HEK293 (cell line): ENCODE measurements around the gene PRKCQ.
"Not testable (repeated sequence)": the region's sequence is repeated elsewhere in the genome, so short reads cannot be mapped to it uniquely, and the experiment has no call there.

ENCODE experiments used
- CTCF ChIA-PET: fragments of 350-600 bp; formaldehyde crosslinking; extraction: SDS; loops from one replicate; lab custom pipeline; 2021; ENCODE audit warnings: antibody characterized with exemption; lab: Yijun Ruan, JAX
- POLR2A ChIA-PET: fragments of 300-600 bp; formaldehyde crosslinking; extraction: SDS; loops from one replicate; lab custom pipeline; 2020; ENCODE audit warnings: antibody characterized with exemption, inconsistent platforms; lab: Yijun Ruan, JAX
- H3K27ac ChIP-seq: fragments of 200-500 bp; sonication (Bioruptor generic); 2 replicates; pipeline ENCODE4 v1.5.1; 2014; ENCODE audit warnings: low read depth, low read length, control low read depth, inconsistent platforms; ENCODE audit errors: extremely low read depth
- H3K36me3 ChIP-seq, 2 experiments: fragments of 200-500 bp in 1 of 2; sonication (Bioruptor generic) in 1 of 2; 1 replicate in 1 of 2; 2 replicates in 1 of 2; pipeline ENCODE4 v1.5.1; 2014 to 2017; ENCODE audit warnings: inconsistent platforms in 2 of 2, low read length in 2 of 2; ENCODE audit not compliant: control insufficient read depth in 2 of 2, insufficient read depth in 1 of 2
- H3K4me1 ChIP-seq: fragments of 200-500 bp; sonication (Bioruptor generic); 2 replicates; pipeline ENCODE4 v1.5.1; 2014; ENCODE audit warnings: mild to moderate bottlenecking, low read length, inconsistent platforms; ENCODE audit not compliant: control insufficient read depth, insufficient read depth
- H3K4me3 ChIP-seq: 2 replicates; pipeline ENCODE4 v1.5.1; 2011; ENCODE audit warnings: low read depth, mild to moderate bottlenecking, control low read depth, low read length, moderate library complexity
- H3K9me3 ChIP-seq: fragments of 200-500 bp; sonication (Bioruptor generic); 2 replicates; pipeline ENCODE4 v1.5.1; 2014; ENCODE audit warnings: low read depth, low read length, inconsistent platforms; ENCODE audit not compliant: control insufficient read depth, insufficient read depth
- KLF17 ChIP-seq: fragments of 450-650 bp; formaldehyde crosslinking; IDR thresholded peaks from 2 replicates; pipeline ENCODE4 v1.5.1; 2016; ENCODE audit warnings: missing biosample characterization, missing genetic modification characterization
- PATZ1 ChIP-seq: fragments of 450-650 bp; formaldehyde crosslinking; IDR thresholded peaks from 2 replicates; pipeline ENCODE4 v1.5.1; 2016; ENCODE audit warnings: missing biosample characterization, missing genetic modification characterization
- SCRT1 ChIP-seq: fragments of 450-650 bp; formaldehyde crosslinking; IDR thresholded peaks from 2 replicates; pipeline ENCODE4 v1.5.1; 2016; ENCODE audit warnings: missing biosample characterization, missing genetic modification characterization, borderline replicate concordance
- SETDB1 ChIP-seq: IDR thresholded peaks from one replicate; pipeline ENCODE4 v1.6.1; 2017; ENCODE audit warnings: mild to moderate bottlenecking, low read length, moderate library complexity, mixed read lengths; ENCODE audit not compliant: insufficient read length
- TRIM28 ChIP-seq: IDR thresholded peaks from 2 replicates; pipeline ENCODE4 v1.6.1; 2011; ENCODE audit warnings: low read length, control low read depth, borderline replicate concordance
- ZBTB1 ChIP-seq: fragments of 450-650 bp; formaldehyde crosslinking; IDR thresholded peaks from 2 replicates; pipeline ENCODE4 v1.5.1; 2016; ENCODE audit warnings: missing biosample characterization, missing genetic modification characterization
- ZNF10 ChIP-seq: fragments of 450-650 bp; formaldehyde crosslinking; IDR thresholded peaks from 2 replicates; pipeline ENCODE4 v1.5.1; 2017; ENCODE audit warnings: missing biosample characterization, missing genetic modification characterization
- ZNF223 ChIP-seq: fragments of 450-650 bp; formaldehyde crosslinking; IDR thresholded peaks from 2 replicates; pipeline ENCODE4 v1.5.1; 2016; ENCODE audit warnings: missing biosample characterization, missing genetic modification characterization
- ZNF274 ChIP-seq, 2 experiments: fragments of 200-500 bp in 1 of 2; fragments of 450-650 bp in 1 of 2; sonication (Bioruptor generic) in 1 of 2; formaldehyde crosslinking in 1 of 2; IDR thresholded peaks; 2 replicates each; pipeline versions ENCODE4 v1.5.1 to v1.6.1; 2014 to 2016; ENCODE audit warnings: borderline replicate concordance in 1 of 2, inconsistent platforms in 1 of 2, low read length in 1 of 2, missing biosample characterization in 1 of 2, missing genetic modification characterization in 1 of 2
- ZNF341 ChIP-seq: fragments of 450-650 bp; formaldehyde crosslinking; IDR thresholded peaks from 2 replicates; pipeline ENCODE4; 2016; ENCODE audit warnings: low read depth, missing biosample characterization, missing genetic modification characterization
- ZNF37A ChIP-seq: fragments of 450-650 bp; IDR thresholded peaks from 2 replicates; pipeline ENCODE4 v1.5.1; 2018; ENCODE audit warnings: missing biosample characterization, missing genetic modification characterization
- ZNF48 ChIP-seq: fragments of 450-650 bp; formaldehyde crosslinking; IDR thresholded peaks from 2 replicates; pipeline ENCODE4 v1.5.1; 2016; ENCODE audit warnings: missing biosample characterization, missing genetic modification characterization
- ZNF560 ChIP-seq: fragments of 450-650 bp; formaldehyde crosslinking; IDR thresholded peaks from 2 replicates; pipeline ENCODE4 v1.5.1; 2017; ENCODE audit warnings: missing biosample characterization, missing genetic modification characterization, borderline replicate concordance
- ZNF585B ChIP-seq: fragments of 450-650 bp; formaldehyde crosslinking; IDR thresholded peaks from 2 replicates; pipeline ENCODE4 v1.5.1; 2016; ENCODE audit warnings: missing biosample characterization, missing genetic modification characterization

The PRKCQ gene

GRCh38 chr10:6380478-6380877 lies 199.6 kb downstream of the PRKCQ start:
- H3K4me1 ChIP-seq, H3K4me3 ChIP-seq, CTCF ChIA-PET, POLR2A ChIA-PET: not testable (repeated sequence)
- TF ChIP-seq ZNF585B (tag by site-specific recombination) = peak; percentile 96
- TF ChIP-seq SETDB1 = peak; percentile 73
- TF ChIP-seq TRIM28 = peak; percentile 82; the same call in 1 of the 2 replicates
- TF ChIP-seq, all 188 proteins: peak for 3; not testable (repeated sequence) for 185
- H3K36me3 ChIP-seq, H3K9me3 ChIP-seq, H3K27ac ChIP-seq: not testable (repeated sequence)

GRCh38 chr10:6379015-6379776 lies 200.9 kb downstream of the PRKCQ start:
- POLR2A ChIA-PET = no interaction called here
- TF ChIP-seq ZNF223 (tag by site-specific recombination) (no peak), SCRT1 (tag by site-specific recombination) (no peak), KLF17 (no peak), ZBTB1 (tag by site-specific recombination) (no peak), ZNF560 (tag by site-specific recombination) (no peak), ZNF341 (tag by site-specific recombination) (no peak), PATZ1 (tag by site-specific recombination) (no peak), ZNF37A (no peak), ZNF10 (tag by site-specific recombination) (no peak), ZNF274 (IDR thresholded peaks at IDR 0.05; ENCODE audit: low read length) (no peak), ZNF274 (tag by site-specific recombination; IDR thresholded peaks at IDR 0.05; ENCODE audit: borderline replicate concordance) (no peak), ZNF48 (tag by site-specific recombination) (no peak)
- TF ChIP-seq, all 188 proteins: peak for 0

More at GRCh38 chr10:6379015-6379776, 200.9 kb downstream of the PRKCQ start:
- Histone ChIP-seq H3K4me1 (no peaks in the 10 kb centered on the region), H3K9me3 (no peaks in the 10 kb centered on the region), H3K4me3 (no peak overlapping the region), H3K27ac (no peak overlapping the region), H3K36me3 (no peaks in the 10 kb centered on the region)
- CTCF ChIA-PET = no interaction called here
